HepG2 (cell line): Measurements from ENCODE around the gene ANKRD11. TPM values are rescaled to one million over a fixed set of nuclear protein-coding genes. Genes with fewer than 3 reads are reported as not detected.
A peak's percentile ranks its signal among the peaks of the same experiment; 100 is the strongest.

Source experiments
- ATF7 ChIP-seq, 2 experiments: fragments of 450-650 bp in 1 of 2; sonication (generic) in 1 of 2; formaldehyde crosslinking in 1 of 2; IDR thresholded peaks; 2 replicates each; pipeline versions ENCODE4 v1.4.0 to v1.6.1; 2016 to 2020; ENCODE audit warnings: antibody characterized with exemption in 1 of 2, mild to moderate bottlenecking in 1 of 2, missing genetic modification reagents in 1 of 2
- ATM ChIP-seq: fragments of 450-650 bp; IDR thresholded peaks from 2 replicates; pipeline ENCODE4 v1.7.1; 2017; ENCODE audit warnings: mild to moderate bottlenecking, borderline replicate concordance
- E2F1 ChIP-seq: sonication (generic); formaldehyde crosslinking; IDR thresholded peaks from 2 replicates; pipeline ENCODE4 v1.5.0; 2020; ENCODE audit warnings: missing genetic modification reagents
- ELF4 ChIP-seq: sonication (generic); formaldehyde crosslinking; IDR thresholded peaks from 2 replicates; pipeline ENCODE4 v1.5.0; 2020; ENCODE audit warnings: missing genetic modification reagents, mild to moderate bottlenecking, moderate library complexity, borderline replicate concordance
- GLI4 ChIP-seq: sonication (generic); formaldehyde crosslinking; IDR thresholded peaks from 2 replicates; pipeline ENCODE4 v1.5.1; 2020; ENCODE audit warnings: missing genetic modification reagents, mild to moderate bottlenecking, moderate library complexity, borderline replicate concordance
- KLF12 ChIP-seq: sonication (generic); formaldehyde crosslinking; IDR thresholded peaks from 2 replicates; pipeline ENCODE4 v1.4.0; 2020; ENCODE audit warnings: missing genetic modification reagents, borderline replicate concordance
- MXI1 ChIP-seq: IDR thresholded peaks from 3 replicates; pipeline ENCODE4 v1.6.1; 2012; ENCODE audit warnings: low read depth, low read length, inconsistent platforms, borderline replicate concordance
- NR2F1 ChIP-seq, 2 experiments: fragments of 450-650 bp in 1 of 2; formaldehyde crosslinking in 1 of 2; IDR thresholded peaks; 2 replicates each; pipeline versions ENCODE4 v1.5.0 to v1.6.1; 2016 to 2020; ENCODE audit warnings: mild to moderate bottlenecking in 1 of 2, missing compliant biosample characterization in 1 of 2, missing genetic modification reagents in 1 of 2, moderate library complexity in 1 of 2
- PCBP1 ChIP-seq: fragments of 200-400 bp; formaldehyde crosslinking; IDR thresholded peaks from 2 replicates; pipeline ENCODE4 v1.6.1; 2017; ENCODE audit warnings: mild to moderate bottlenecking, low read depth, low read length, borderline replicate concordance
- PPARG ChIP-seq: conservative IDR thresholded peaks from 2 replicates; pipeline ENCODE4 v1.6.1; 2016; ENCODE audit warnings: missing biosample characterization, missing genetic modification reagents
- SNAPC5 ChIP-seq: sonication (generic); formaldehyde crosslinking; IDR thresholded peaks from 2 replicates; pipeline ENCODE4 v1.8.1; 2023; ENCODE audit warnings: mild to moderate bottlenecking, missing genetic modification reagents, borderline replicate concordance
- SYNCRIP ChIP-seq: fragments of 200-400 bp; formaldehyde crosslinking; IDR thresholded peaks from 2 replicates; pipeline ENCODE4 v1.6.1; 2018; ENCODE audit warnings: mild to moderate bottlenecking, low read depth, low read length; ENCODE audit not compliant: insufficient read depth
- ZBTB33 ChIP-seq: sonication (generic); formaldehyde crosslinking; IDR thresholded peaks from 2 replicates; pipeline ENCODE4 v1.4.0; 2020; ENCODE audit warnings: missing genetic modification reagents
- ZBTB39 ChIP-seq: sonication (generic); formaldehyde crosslinking; IDR thresholded peaks from 2 replicates; pipeline ENCODE4 v1.5.0; 2020; ENCODE audit warnings: missing genetic modification reagents
- ZEB1 ChIP-seq: IDR thresholded peaks from 2 replicates; pipeline ENCODE4 v1.6.1; 2012; ENCODE audit warnings: mild to moderate bottlenecking, low read depth, inconsistent platforms; ENCODE audit not compliant: insufficient replicate concordance
- ZNF441 ChIP-seq: sonication (generic); formaldehyde crosslinking; IDR thresholded peaks from 2 replicates; pipeline ENCODE4 v1.7.0; 2021; ENCODE audit warnings: missing genetic modification reagents, borderline replicate concordance
- ZNF577 ChIP-seq: sonication (generic); formaldehyde crosslinking; IDR thresholded peaks from 2 replicates; pipeline ENCODE4 v1.4.0; 2020; ENCODE audit warnings: mild to moderate bottlenecking, low read depth, missing genetic modification reagents, borderline replicate concordance
- polyA plus RNA-seq, 8 experiments: library from polyadenylated mRNA; depleted of rRNA in 3 of 8; stranded (reverse) in 7 of 8; unstranded in 1 of 8; fragments of >200 nt; fragmentation: Illumina TruSeq in 4 of 8; extraction: Trizol in 4 of 8; gene quantifications; 2 replicates each; pipeline versions ENCODE4 v1.2.1 to v1.2.3, GENCODE V29; 2011 to 2016; ENCODE audit warnings: low read depth in 4 of 8, missing spikeins in 1 of 8, mixed read lengths in 1 of 8; ENCODE audit not compliant: insufficient read depth in 1 of 8
- total RNA-seq, 5 experiments: library from RNA; depleted of rRNA; stranded (reverse); fragments of >200 nt; fragmentation: Illumina TruSeq; extraction: Trizol; gene quantifications; 2 replicates each; pipeline ENCODE4 v1.2.3, GENCODE V29; 2016; ENCODE audit warnings: low read depth in 1 of 5
- TF ChIP-seq, protein P1 (sequence below): sonication (generic); formaldehyde crosslinking; IDR thresholded peaks from 2 replicates; pipeline ENCODE4 v1.4.0; 2020; ENCODE audit warnings: mild to moderate bottlenecking, missing genetic modification reagents, borderline replicate concordance
- TF ChIP-seq, protein P2 (sequence below): sonication (generic); formaldehyde crosslinking; IDR thresholded peaks from 2 replicates; pipeline ENCODE4 v1.4.0; 2020; ENCODE audit warnings: missing genetic modification reagents, low read depth, mild to moderate bottlenecking, borderline replicate concordance

Gene ANKRD11
- total and polyA plus RNA-seq, 2 of the 13 experiments (the other 11 are each of a cell fraction or from before 2014, with no cell fraction given), result 21.4 to 38.4 TPM

DNA sequence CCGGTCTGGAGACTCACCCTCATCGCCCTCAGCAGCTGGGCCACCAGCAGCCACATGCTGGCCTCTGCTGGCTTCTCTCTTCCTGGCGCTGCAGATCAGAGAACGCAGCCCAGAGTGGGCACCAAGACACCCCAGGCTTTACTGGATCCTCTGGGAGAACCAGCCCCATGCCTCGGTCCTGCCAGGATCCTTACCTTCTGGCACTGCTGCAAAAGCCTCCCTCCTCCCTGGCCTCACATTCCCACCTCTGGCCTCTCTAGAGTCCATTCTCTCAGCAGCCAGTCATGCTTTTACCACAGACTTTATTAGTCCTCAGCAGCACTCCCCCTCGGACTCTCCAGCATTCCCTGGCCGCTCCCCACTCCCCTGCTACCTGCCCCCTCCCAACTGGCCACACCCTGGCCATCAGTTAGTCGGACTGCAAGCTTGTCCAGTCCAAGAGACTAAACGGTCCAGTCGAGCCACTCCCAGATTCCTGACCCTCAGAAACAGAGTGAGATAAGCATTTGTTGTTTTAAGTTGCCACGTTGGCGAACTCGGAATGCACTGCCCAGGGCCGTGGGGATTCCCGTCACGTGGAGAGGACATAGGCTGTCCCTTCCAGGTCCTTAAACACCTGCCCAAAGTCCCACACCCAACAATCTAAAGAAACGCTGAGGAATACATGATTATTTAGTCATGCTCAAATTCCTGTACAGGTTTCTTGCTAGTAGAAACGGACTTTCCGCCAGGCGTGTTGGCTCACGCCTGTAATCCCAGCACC, 11.9 kb upstream of the ANKRD11 start (continued):
- TF ChIP-seq, protein P1, sequence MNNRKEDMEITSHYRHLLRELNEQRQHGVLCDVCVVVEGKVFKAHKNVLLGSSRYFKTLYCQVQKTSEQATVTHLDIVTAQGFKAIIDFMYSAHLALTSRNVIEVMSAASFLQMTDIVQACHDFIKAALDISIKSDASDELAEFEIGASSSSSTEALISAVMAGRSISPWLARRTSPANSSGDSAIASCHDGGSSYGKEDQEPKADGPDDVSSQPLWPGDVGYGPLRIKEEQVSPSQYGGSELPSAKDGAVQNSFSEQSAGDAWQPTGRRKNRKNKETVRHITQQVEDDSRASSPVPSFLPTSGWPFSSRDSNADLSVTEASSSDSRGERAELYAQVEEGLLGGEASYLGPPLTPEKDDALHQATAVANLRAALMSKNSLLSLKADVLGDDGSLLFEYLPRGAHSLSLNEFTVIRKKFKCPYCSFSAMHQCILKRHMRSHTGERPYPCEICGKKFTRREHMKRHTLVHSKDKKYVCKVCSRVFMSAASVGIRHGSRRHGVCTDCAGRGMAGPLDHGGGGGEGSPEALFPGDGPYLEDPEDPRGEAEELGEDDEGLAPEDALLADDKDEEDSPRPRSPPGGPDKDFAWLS, result no peak
- TF ChIP-seq PCBP1 (no peak), SYNCRIP (no peak), SNAPC5 (CRISPR knock-in tag) (no peak), KLF12 (CRISPR knock-in tag) (no peak), ATF7 (IDR thresholded peaks at IDR 0.05) (no peak), ATF7 (CRISPR knock-in tag; IDR thresholded peaks at IDR 0.05) (no peak), ZBTB39 (CRISPR knock-in tag) (no peak), PPARG (no peak), ZNF441 (CRISPR knock-in tag) (no peak), ELF4 (CRISPR knock-in tag) (no peak), GLI4 (CRISPR knock-in tag) (no peak), E2F1 (CRISPR knock-in tag) (no peak), ZBTB33 (peak; percentile 72; the same call in 1 of the 2 replicates), NR2F1 (CRISPR knock-in tag; IDR thresholded peaks at IDR 0.05) (no peak), ZNF577 (no peak), ATM (no peak), ZEB1 (no peak), MXI1 (no peak; the same call in 2 of the 3 replicates)
- TF ChIP-seq, protein P2, sequence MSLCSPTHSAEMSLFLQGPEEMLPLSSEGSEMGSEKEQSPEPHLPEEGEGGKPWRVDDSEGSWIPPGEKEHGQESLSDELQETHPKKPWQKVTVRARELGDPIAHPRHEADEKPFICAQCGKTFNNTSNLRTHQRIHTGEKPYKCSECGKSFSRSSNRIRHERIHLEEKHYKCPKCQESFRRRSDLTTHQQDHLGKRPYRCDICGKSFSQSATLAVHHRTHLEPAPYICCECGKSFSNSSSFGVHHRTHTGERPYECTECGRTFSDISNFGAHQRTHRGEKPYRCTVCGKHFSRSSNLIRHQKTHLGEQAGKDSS (CRISPR knock-in tag), result no peak
